Inferior parietal cortex (tissue), 1 donor: ENCODE data around the gene NDRG4.

Experiments used
- DNase-seq: peaks from one replicate; pipeline ENCODE4 v3.0.0-alpha.2; 2016; ENCODE audit errors: extremely low spot score

The NDRG4 gene

DNA sequence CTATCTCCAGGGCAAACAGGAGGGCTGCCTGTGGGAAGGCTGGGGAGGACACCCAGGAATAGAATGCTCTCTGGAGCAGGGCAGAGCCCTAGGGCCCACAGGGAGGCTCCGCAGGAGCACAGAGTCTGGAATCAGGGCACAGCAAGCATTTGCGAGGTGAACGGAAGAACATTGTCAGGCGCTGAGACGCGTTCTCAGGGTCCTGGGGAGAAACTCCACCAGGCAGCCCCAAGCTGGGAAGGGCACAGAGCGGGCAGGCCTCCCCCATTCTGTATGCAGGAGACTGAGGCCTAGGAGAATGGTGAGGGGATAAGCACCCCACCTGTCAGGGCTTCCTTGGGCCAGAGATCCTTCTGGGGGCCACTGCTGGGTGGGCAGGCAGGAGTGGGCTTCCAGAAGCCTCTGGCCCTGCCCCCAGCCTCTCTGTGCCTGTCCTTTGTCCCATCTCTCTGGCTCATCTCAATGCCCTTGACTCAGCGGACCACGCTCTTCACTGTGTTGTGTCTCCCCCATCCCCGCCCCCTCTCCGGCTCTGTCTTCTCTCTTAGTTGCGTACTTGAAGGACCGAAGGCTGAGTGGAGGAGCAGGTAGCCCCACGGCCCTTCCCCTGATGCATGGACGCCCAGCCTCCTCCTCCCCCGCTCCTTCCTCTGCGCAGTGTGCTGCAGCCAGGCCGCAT, 10.3 kb downstream of the NDRG4 start:
- DNase-seq: no peak

DNA sequence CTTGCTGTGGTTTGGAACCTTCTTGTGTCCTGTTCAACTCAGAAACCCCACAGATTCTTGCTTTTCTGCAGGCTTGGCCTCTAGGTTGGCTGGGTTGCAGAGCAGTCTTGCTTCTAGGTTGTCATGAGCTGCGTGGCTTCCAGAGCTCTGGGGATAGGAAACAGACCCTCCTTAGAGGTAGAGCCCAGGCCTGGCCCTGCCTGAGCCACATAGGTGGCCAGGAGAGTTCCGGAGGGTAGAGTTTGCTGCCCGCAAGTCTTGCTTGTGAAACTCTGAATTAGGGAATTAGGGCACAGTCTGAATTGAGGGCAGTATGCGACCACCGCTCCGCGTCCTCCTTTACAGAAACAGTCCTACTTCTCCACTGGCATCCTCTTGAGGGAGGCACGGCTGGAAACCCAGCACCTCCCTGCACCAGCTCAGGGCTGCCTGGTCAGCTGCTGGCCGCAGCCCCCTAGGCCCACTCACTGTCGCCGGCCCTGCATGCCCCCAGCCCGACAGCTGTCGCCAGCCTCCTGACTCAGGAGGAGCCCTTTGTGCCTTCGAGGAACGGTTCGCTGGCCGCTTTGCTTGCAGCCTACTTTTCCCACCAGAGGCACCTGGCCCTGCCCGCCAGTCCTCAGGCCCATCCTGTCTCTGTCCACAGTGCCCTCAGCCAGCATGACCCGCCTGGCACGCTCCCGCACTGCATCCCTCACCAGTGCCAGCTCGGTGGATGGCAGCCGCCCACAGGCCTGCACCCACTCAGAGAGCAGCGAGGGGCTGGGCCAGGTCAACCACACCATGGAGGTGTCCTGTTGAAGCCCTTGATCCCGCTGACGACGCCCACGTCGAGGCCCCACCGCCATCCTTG, 11.1 kb downstream of the NDRG4 start:
- no peak for DNase-seq

DNA sequence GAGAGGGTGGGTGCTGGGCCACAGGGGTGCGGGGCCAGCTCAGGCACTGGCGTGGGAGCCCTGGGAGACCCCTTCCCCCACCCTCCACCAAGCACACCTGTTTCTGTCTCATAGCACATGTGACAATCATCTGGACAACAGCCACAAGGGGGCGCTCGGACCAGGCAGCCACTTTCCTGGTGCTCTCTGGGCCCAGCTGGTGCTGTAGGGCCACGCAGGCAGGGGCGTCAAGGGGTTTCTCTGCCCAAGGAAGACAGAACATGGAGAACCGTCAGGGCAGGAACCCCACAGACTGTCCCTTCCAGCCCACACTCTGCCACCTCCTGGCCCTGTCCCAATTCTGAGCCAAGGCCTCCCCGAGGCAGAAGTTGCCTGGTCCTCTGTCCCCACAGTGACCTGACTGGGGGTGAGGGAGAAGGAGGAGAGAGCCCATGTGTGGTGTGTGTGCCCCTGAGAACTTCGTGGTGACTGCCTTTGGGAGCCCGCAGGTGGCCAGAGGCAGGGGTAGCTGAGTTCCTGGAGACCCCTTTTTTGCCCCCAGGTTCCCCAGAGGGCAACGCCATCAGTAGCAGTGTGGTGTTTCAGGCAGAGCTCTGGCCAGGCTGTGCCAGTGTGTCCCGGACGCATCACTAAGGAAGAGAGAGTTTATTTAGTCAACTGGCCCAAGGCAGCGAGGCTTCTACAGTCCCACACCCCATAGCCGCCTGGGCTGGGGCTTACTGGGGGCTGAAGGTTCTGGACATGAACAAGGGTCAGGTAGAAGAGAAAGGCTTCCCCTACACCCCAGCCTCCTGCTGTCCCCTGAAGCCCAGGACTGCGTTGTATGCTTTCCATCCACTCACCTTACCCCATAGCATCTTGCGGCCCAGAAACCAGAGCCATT, 12.2 kb downstream of the NDRG4 start:
- DNase-seq: peak; percentile 77

DNA sequence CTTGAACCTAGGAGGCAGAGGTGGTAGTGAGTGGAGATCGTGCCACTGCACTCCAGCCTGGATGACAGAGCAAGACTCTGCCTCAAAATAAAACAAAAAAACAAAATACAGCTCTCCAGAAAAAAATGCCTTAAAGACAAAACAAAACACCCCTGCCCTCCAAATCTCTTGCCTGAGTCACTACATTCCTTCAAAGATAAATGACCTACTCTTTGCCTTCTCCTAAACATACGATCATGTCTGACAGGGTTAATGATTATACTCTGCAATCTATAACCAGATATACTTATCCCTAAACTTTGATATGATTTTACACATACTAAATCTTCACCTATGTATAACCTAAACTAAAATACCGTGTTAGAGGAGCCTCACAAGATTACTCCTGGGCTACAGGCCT, 13.9 kb downstream of the NDRG4 start:
- DNase-seq: no peak

DNA sequence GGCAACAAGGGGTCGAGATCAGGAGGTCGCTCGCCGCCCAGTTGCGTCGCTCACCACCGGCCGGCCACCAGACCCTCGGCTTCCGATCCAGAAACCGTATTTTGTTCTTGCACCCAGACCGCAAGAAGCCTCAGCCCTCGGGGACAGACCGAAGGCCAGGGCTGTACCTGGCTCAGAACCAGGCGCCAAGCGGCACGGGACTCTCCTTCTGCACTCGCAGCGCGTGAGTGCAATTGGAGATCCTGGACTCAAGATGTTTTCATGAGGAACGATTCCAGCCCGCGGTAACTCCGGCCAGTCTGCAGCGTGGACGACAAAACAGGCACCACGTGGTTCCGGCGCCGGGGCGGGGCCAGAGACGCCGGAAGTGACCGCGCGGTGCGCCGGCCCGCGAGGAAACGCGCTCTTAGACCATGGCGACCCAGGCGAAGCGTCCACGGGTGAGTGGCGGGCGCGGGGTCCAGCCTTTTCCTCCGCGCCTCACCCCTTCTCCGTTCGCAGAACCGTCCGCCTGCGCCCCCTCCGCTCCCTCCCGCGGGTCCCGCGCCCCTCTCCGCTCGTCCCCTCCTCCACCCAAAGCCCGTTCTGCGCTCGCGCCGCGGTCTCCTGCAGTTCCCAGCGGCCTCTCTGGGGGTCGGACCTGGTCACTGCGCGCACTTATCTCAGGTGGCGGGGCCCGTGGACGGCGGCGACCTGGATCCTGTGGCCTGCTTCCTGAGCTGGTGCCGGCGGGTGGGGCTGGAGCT, 15.4 kb downstream of the NDRG4 start, which contains the start of gene SETD6:
Gene SETD6, plus strand, starts transcription at position 393 of the 746 bp plus-strand sequence. Its CDS starts 21 bp downstream, at position 414.
- peak; percentile 89 for DNase-seq

DNA sequence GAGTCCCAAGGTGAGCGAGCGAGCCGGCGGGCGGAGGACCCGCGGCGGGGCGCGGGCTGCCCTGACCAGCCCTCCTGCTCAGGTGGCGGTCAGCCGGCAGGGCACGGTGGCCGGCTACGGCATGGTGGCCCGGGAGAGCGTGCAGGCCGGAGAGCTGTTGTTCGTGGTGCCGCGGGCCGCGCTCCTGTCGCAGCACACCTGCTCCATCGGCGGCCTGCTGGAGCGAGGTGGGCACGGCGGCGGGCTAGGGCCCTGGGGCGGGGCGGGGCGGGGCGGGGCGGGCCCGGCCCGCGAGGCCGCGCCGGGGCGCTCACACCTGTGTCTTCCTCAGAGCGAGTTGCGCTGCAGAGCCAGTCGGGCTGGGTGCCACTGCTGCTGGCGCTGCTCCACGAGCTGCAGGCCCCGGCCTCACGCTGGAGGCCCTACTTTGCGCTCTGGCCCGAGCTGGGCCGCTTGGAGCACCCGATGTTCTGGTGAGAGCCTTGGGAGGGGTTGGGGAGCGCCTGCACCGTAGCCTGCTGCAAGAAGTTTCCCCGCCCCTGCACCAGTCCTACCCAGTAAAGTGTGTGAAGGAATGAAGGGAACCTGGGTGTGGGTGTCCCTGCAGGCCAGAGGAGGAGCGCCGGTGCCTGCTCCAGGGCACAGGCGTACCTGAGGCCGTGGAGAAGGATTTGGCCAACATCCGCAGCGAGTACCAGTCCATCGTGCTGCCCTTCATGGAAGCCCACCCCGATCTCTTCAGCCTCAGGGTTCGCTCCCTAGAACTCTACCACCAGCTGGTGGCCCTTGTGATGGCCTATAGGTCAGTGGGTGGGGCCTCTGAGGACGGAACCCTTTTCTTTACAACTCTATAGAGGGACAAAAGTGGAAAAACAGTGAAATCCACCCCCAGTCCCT, 16.2 kb downstream of the NDRG4 start:
- DNase-seq: no peak

DNA sequence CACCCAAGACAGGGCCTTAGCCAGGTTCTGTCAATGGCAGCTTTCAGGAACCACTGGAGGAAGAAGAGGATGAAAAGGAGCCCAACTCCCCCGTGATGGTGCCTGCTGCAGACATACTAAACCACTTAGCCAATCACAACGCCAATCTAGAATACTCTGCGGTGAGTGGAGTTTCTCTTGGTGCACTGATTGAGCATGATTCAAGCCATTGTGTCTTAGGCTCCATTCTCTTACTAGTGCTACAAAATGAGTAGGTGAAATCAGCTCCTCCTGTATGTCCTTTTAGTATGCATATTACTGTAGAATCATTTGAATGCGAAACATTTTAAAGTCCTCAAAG, 16.8 kb downstream of the NDRG4 start:
- DNase-seq: no peak

DNA sequence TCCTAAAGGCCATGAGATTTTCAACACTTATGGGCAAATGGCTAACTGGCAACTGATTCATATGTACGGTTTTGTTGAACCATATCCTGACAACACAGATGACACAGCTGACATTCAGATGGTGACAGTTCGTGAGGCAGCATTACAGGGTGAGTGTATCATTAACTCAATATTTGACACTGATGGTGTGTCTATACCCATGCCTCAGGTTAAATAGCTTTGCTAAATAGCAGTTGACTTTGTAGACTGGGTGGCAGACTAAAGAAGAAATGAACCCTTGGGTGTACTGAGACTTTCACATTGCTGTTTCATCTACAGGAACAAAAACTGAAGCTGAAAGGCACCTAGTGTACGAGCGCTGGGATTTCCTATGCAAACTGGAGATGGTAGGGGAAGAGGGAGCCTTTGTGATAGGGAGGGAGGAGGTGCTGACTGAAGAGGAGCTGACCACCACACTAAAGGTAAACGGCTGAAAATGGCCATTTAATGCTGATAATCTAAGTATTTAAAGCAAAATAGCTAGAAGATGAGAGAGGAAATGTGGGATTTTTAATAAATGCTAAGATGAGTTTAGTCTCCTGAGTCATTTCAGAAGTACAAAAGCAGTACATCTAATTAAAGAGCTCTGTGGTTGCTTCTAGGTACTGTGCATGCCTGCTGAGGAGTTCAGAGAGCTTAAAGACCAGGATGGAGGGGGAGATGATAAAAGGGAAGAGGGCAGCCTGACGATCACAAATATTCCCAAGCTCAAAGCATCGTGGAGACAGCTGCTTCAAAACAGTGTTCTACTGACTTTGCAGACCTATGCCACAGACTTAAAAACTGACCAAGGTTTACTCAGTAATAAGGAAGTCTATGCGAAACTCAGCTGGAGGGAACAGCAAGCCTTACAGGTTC, 18.4 kb downstream of the NDRG4 start:
- no peak for DNase-seq

DNA sequence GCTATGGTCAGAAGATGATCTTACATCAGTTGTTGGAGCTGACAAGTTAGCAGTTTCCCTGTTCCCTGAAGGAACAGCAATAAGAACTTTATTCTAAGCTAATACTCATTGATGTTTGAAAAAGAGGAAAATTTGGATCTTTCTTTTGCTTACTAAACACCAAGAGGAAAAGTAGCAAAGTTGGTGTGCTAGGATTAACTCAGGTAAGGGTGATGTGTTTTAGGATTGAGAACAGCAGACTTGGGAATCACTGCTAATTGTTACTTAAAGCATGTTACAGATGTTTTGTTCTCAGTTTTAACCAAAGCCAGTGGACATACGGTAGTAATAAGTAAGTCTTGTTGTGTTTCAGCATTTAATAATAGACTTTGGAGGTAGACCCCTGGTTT, 19.0 kb downstream of the NDRG4 start:
- DNase-seq: no peak

DNA sequence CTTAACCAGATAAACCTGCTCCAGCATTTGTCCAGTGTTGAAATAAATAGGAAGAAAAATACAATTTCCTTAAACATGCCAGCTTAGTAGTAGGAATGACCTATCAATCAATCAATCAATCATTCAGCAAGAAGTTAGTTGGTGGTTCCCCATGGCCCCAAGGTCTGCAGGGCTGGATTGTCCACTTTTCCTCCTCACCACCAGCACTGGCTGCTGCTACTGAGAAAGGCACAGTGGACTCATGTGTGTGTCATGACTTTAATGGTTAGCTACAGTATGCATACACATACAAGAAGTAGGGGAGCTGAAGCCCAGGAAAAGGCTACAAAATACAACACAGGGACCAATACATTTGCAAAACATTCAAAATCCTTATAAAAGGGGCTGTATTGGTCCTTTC, 19.8 kb downstream of the NDRG4 start:
- no peak for DNase-seq

DNA sequence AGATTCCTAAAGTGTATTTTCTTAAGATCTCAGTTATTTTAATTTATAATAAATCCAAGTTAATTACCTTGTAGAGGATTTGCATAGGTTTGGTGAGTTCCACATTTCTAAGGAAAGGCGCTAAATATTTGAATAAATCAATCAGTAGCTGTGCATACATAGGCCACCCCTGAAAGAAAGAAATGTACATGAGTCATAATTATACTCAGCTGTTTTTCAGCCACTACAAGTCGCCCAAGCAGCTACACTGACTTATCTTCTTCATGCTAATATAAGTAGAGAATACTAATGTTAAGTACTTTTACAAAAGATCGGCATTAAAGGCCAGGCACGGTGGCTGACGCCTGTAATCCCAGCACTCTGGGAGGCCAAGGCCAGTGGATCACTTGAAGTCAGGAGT, 30.2 kb downstream of the NDRG4 start:
- DNase-seq: no peak

DNA sequence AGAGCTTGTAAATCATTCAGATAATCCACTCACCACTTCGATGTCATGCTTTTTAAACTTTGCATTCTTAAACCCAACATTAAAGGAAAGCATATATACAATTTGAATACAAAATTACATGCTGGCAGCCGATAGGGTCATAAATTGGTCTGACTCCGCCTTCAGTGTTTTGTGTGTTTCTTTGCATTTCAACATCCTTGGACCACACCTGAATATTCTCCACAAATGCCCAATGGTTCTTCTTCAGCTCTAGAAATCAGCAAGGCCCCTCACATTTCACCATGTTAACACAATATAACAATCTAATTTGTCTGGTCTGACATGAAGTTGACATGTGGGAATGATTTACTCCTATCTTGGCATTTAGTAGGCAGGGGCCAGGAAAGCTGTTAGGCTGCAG, 32.5 kb downstream of the NDRG4 start:
- no peak for DNase-seq

DNA sequence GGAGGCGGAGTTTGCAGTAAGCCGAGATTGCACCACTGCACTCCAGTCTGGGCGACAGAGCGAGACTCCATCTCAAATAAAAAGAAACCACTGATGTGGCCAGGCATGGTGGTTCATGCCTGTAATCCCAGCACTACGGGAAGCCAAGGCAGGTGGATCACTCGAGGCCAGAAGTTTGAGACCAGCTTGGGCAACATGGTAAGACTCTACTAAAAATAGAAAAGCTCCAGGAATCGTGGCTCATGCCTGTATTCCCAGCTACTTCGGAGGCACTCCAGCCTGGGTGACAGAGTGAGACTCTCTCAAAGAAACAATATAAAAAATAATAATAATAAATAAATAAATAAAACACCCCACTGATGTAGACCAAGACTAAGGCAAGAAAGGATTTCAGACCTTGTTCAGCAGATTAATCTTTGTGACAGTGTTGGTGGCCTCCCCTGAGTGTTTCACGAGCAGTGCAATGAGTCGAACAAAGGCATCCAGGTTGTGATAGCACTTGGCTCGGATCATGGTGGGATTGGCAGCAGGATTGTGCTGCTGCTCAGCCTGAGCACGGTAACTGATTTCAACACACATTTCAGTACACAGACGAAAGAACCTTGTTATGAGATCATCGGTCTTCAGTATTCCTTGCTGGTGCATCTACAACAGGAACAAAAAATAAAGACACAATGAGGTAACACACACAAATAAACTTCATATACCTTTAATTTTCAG, 34.0 kb downstream of the NDRG4 start:
- no peak for DNase-seq

DNA sequence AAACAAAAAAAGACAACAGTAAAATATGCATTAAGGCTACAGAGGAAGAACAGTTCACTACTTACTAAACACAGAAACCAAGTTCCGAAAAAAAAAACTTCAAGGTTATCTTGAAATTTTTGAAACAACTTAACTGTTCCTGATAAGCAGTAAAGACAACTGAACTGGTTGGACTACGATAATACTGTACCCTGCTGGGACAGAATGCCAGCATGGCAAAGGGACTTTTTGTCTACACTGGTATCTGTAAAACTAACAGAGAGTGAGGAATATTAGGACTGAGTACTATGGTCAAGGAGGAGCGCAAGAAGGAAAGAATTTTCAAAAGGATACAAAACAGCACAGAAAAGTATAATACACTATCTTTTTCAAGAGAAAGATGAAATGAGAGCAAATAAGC, 35.2 kb downstream of the NDRG4 start:
- DNase-seq: no peak

DNA sequence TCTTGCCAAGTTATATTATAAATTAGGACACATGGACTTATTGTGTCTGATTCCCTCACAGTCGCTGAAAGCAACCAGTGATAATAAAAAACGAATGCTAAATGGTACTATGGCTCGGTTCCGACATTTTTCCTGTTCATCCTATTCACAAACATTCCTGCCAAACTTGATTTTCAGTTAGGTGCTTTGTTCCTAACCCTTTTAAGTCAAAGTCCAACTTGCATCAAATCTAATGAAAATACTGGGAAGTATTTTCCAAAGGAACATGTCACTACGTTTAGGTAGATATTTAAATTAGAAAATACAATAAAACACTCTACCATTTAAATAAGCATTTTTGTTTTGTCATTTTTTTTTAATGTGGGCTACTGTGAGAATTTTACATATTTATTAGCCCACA, 36.3 kb downstream of the NDRG4 start:
- DNase-seq: no peak

DNA sequence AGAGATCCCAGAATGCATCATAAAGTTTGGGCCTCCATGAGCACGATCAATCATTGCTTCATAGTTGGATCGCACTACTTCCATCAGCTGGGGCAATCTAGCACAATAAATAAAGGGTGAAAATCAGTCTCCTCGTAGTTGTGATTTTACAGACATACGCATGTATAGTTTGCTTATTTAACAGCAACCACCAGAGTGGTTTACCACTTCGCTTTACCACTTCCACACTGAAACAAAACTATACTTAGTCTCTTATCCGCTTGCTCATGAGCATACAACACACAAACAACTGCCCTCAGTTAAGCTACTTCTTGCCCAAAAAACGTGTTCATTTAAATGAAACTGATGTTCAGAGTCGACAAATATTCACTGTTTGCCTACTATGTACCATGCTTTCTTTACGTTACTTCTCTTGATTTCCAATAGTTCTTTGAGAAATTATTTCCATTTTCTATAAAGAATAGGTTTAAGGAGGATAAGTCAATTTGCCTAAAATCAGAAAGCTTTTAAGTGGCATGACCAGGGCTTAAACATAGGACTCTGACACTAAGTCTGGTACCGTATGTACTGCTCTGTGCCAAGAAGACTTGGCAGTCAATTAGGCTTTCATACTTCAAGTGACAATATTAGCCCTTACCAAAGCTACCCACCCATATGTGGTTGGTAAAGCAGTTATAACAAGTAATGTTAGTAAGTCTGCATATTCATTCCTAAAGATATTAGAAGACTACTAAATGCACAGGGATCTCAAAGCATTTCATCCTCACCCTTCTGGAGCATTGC, 37.4 kb downstream of the NDRG4 start:
- DNase-seq: no peak

DNA sequence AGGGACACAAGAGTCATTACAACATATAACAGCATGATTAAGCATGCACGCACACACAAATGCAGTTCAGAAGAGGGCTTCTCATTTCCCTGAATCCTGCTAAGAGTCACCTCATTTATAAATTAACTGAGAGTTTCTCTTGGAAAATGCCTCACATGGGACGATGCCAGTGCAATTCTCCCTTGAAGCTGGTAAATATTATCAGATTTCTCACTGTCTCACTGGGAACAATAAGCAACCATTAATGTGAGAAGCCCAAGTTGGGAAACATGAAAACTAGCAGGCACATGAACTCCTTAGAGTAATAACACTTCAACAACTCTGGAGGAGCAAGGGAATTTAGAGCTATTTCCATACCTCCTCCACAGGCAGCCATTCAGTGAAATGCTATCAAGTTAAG, 41.8 kb downstream of the NDRG4 start:
- DNase-seq: no peak

DNA sequence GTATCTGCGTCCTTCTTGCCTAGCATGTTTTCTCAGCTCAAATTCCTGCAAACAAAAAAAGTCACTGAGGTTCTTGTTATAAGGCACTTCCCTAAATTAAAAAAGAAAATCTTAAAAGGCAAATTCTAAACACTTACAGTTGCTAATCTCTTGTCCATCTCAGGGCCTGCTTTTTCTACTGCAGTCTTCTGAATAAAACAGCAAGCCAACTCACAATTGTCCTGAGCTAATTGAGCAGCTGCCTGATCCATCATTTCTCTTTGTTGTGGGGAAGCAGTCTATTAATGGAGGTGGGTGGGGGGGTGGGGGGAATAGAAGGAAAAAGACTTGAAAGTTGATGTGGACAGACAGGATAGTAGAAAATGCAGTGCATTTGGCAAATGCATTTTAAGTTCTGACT, 42.3 kb downstream of the NDRG4 start:
- no peak for DNase-seq
